Activated B cell treated with CpG ODN at 0.5 μM for 24 hours (primary cell): ENCODE measurements around the gene SDHA. TPM values are rescaled to one million over a fixed set of nuclear protein-coding genes. Genes with fewer than 3 reads are reported as not detected.
"Not testable (repeated sequence)": the region's sequence is repeated elsewhere in the genome, so short reads cannot be mapped to it uniquely, and the experiment has no call there.

Experiments used
- ATAC-seq: fragments of 200-7000 bp; cut with Tn5 transposase; one replicate; pipeline ENCODE4 v1.10.0; 2021; ENCODE audit warnings: low read depth, mild to moderate bottlenecking, moderate library complexity
- CTCF ChIA-PET: fragments of 350-600 bp; sonication (Branson Sonifier 250); formaldehyde crosslinking; loops from one replicate; lab custom pipeline; 2021; ENCODE audit warnings: antibody characterized with exemption; lab: Charles Lee
- POLR2A ChIA-PET: fragments of 350-600 bp; sonication (Branson Sonifier 250); formaldehyde crosslinking; loops from one replicate; lab custom pipeline; 2021; ENCODE audit warnings: antibody characterized with exemption; lab: Charles Lee
- DNase-seq: peaks from one replicate; pipeline ENCODE4 v3.0.0; 2022
- H3K27ac Mint-ChIP-seq: one replicate; pipeline ENCODE4 v1.8.0; 2020; ENCODE audit warnings: mixed read lengths
- H3K27me3 Mint-ChIP-seq: one replicate; pipeline ENCODE4 v1.8.0; 2021; ENCODE audit warnings: mixed read lengths
- H3K36me3 Mint-ChIP-seq: one replicate; pipeline ENCODE4 v1.8.0; 2021; ENCODE audit warnings: low read depth, mixed read lengths
- H3K4me1 Mint-ChIP-seq: one replicate; pipeline ENCODE4 v1.8.0; 2021; ENCODE audit warnings: mixed read lengths
- H3K4me3 Mint-ChIP-seq: one replicate; pipeline ENCODE4 v1.8.0; 2020; ENCODE audit warnings: mild to moderate bottlenecking, mixed read lengths
- H3K9me3 Mint-ChIP-seq: one replicate; pipeline ENCODE4 v1.8.0; 2020; ENCODE audit warnings: mixed read lengths
- CTCF ChIP-seq: fragments of 200-600 bp; IDR thresholded peaks from one replicate; pipeline ENCODE4 v1.8.0; 2022; ENCODE audit warnings: antibody characterized with exemption, mild to moderate bottlenecking
- intact Hi-C: fragments of 100-400 bp; cut with micrococcal nuclease; formaldehyde crosslinking; loops from one replicate; pipeline ENCODE4 v1.15.1; 2024
- total RNA-seq: library from RNA; stranded (reverse); gene quantifications from 2 replicates; pipeline ENCODE4 v1.2.3, GENCODE V29; 2022

Gene SDHA
- total RNA-seq, 1 donor from 2014 or later = 95.7 TPM

- Mint-ChIP-seq H3K27ac (peak overlapping the region; percentile 76), H3K27me3 (no peaks in the 10 kb centered on the region), H3K4me1 (peaks cover 7% of the 10 kb centered on the region), H3K9me3 (no peaks in the 10 kb centered on the region), H3K36me3 (peaks cover 75% of the 10 kb centered on the region), H3K4me3 (no peak overlapping the region)
- no peak for TF ChIP-seq CTCF
- no peak for DNase-seq
- ChIA-PET CTCF (no interaction called here), POLR2A (no interaction called here)
- intact Hi-C loops = no loop called here
- ATAC-seq = no peak
These were observed 34.4 kb downstream of the SDHA start for GRCh38 chr5:252546-252945.

- ATAC-seq, POLR2A ChIA-PET, DNase-seq, H3K27ac Mint-ChIP-seq, H3K27me3 Mint-ChIP-seq, H3K4me1 Mint-ChIP-seq, H3K9me3 Mint-ChIP-seq, CTCF ChIA-PET, H3K4me3 Mint-ChIP-seq, intact Hi-C loops: not testable (repeated sequence)
- peaks cover 65% of the 10 kb centered on the region for H3K36me3 Mint-ChIP-seq
These were observed 36.2 kb downstream of the SDHA start for GRCh38 chr5:254322-254721.

- H3K9me3 Mint-ChIP-seq, CTCF ChIA-PET, H3K4me1 Mint-ChIP-seq, ATAC-seq, DNase-seq, H3K27me3 Mint-ChIP-seq, H3K27ac Mint-ChIP-seq, H3K4me3 Mint-ChIP-seq, intact Hi-C loops, POLR2A ChIA-PET: not testable (repeated sequence)
- peaks cover 57% of the 10 kb centered on the region for H3K36me3 Mint-ChIP-seq
These were observed 37.0 kb downstream of the SDHA start for GRCh38 chr5:255116-255515.

GRCh38 chr5:256347-256746 lies 38.2 kb downstream of the SDHA start:
- H3K4me1 Mint-ChIP-seq, CTCF ChIA-PET, ATAC-seq, H3K27me3 Mint-ChIP-seq, H3K9me3 Mint-ChIP-seq, POLR2A ChIA-PET, DNase-seq, H3K27ac Mint-ChIP-seq, H3K4me3 Mint-ChIP-seq, intact Hi-C loops: not testable (repeated sequence)
- H3K36me3 Mint-ChIP-seq = peaks cover 51% of the 10 kb centered on the region

- H3K4me3 Mint-ChIP-seq = no peak overlapping the region
- intact Hi-C loops = no loop called here
- peaks cover 47% of the 10 kb centered on the region for H3K36me3 Mint-ChIP-seq
- ChIA-PET CTCF (no interaction called here), POLR2A (no interaction called here)
- ATAC-seq = no peak
- H3K27me3 Mint-ChIP-seq = no peaks in the 10 kb centered on the region
- H3K27ac Mint-ChIP-seq = no peak overlapping the region
- TF ChIP-seq CTCF = no peak
- DNase-seq = no peak
- H3K9me3 Mint-ChIP-seq = no peaks in the 10 kb centered on the region
- peaks cover 7% of the 10 kb centered on the region for H3K4me1 Mint-ChIP-seq
These were observed 39.0 kb downstream of the SDHA start for GRCh38 chr5:257148-257547.

- H3K9me3 Mint-ChIP-seq, intact Hi-C loops, H3K4me3 Mint-ChIP-seq, DNase-seq, CTCF ChIA-PET, H3K27ac Mint-ChIP-seq, POLR2A ChIA-PET, H3K4me1 Mint-ChIP-seq, H3K27me3 Mint-ChIP-seq, ATAC-seq: not testable (repeated sequence)
- peaks cover 34% of the 10 kb centered on the region for H3K36me3 Mint-ChIP-seq
These were observed 45.3 kb downstream of the SDHA start for GRCh38 chr5:263275-263974.

GRCh38 chr5:264338-264737 lies 46.2 kb downstream of the SDHA start:
- H3K9me3 Mint-ChIP-seq = no peaks in the 10 kb centered on the region
- H3K27me3 Mint-ChIP-seq = no peaks in the 10 kb centered on the region
- POLR2A ChIA-PET = no interaction called here
- CTCF ChIA-PET = no interaction called here
- H3K4me3 Mint-ChIP-seq = no peak overlapping the region
- peaks cover 30% of the 10 kb centered on the region for H3K36me3 Mint-ChIP-seq
- TF ChIP-seq CTCF = no peak
- H3K27ac Mint-ChIP-seq = no peak overlapping the region
- H3K4me1 Mint-ChIP-seq = no peaks in the 10 kb centered on the region
- DNase-seq (no peak), ATAC-seq (no peak)
- intact Hi-C loops = no loop called here

GRCh38 chr5:266311-267026 lies 48.3 kb downstream of the SDHA start:
- intact Hi-C loops, ATAC-seq, H3K4me3 Mint-ChIP-seq, H3K9me3 Mint-ChIP-seq, POLR2A ChIA-PET, CTCF ChIA-PET, H3K27ac Mint-ChIP-seq, DNase-seq, H3K4me1 Mint-ChIP-seq, H3K27me3 Mint-ChIP-seq: not testable (repeated sequence)
- H3K36me3 Mint-ChIP-seq = peaks cover 32% of the 10 kb centered on the region
